GM12878 (cell line): ENCODE measurements around the gene DUSP10. TPM values are rescaled to one million over a fixed set of nuclear protein-coding genes. Genes with fewer than 3 reads are reported as not detected.

Experiments used
- ATAC-seq: fragments of 200-7000 bp; cut with Tn5 transposase; 3 replicates; pipeline ENCODE4 v1.9.1; 2020; ENCODE audit warnings: mild to moderate bottlenecking, moderate library complexity
- BruUV-seq: library from RNA; stranded (reverse); fragments of 400-500 nt; replicated peaks from 2 replicates; lab custom pipeline; 2021; lab: Mats Ljungman, UMichigan
- CTCF ChIA-PET: fragments of 300-600 bp; sonication (Branson Sonifier 250); formaldehyde crosslinking; extraction: SDS; loops from one replicate; lab custom pipeline; 2021; ENCODE audit warnings: inconsistent platforms; lab: Yijun Ruan, JAX
- POLR2A ChIA-PET: fragments of 350-600 bp; formaldehyde crosslinking; extraction: SDS; loops from one replicate; lab custom pipeline; 2021; ENCODE audit warnings: inconsistent platforms; lab: Charles Lee
- RAD21 ChIA-PET: fragments of 300-600 bp; sonication (Branson Sonifier 250); formaldehyde crosslinking; loops from one replicate; lab custom pipeline; 2023; ENCODE audit warnings: antibody characterized with exemption; ENCODE audit not compliant: unreplicated experiment; lab: Charles Lee
- SMC1A ChIA-PET: fragments of 300-600 bp; sonication (Branson Sonifier 250); formaldehyde crosslinking; loops from one replicate; lab custom pipeline; 2023; ENCODE audit not compliant: unreplicated experiment, uncharacterized antibody; lab: Charles Lee
- DNase-seq: peaks from one replicate; pipeline ENCODE4 v3.0.0-alpha.2; 2011; ENCODE audit warnings: low read depth, low spot score
- FAIRE-seq: peaks from 3 replicates; lab custom pipeline; 2011; peaks lifted over from hg19 to GRCh38; lab: Jason Lieb, UNC
- H2AFZ ChIP-seq: 2 replicates; pipeline ENCODE4 v1.6.0; 2011; ENCODE audit warnings: low read depth, low read length, control low read depth; ENCODE audit not compliant: control insufficient read depth
- H3K27ac ChIP-seq: 2 replicates; pipeline ENCODE4 v1.5.1; 2011; ENCODE audit warnings: control low read depth; ENCODE audit not compliant: control insufficient read depth, insufficient read depth
- H3K27me3 ChIP-seq, 2 experiments: replicated peaks in 1 of 2; 2 replicates each; pipeline versions ENCODE4 v1.6.0 to v1.6.1; 2011; ENCODE audit warnings: low read length in 1 of 2; ENCODE audit not compliant: control insufficient read depth in 2 of 2, insufficient read depth in 2 of 2
- H3K36me3 ChIP-seq, 2 experiments: 2 replicates each; pipeline ENCODE4 v1.5.1; 2011; ENCODE audit warnings: low read length in 1 of 2; ENCODE audit not compliant: control insufficient read depth in 2 of 2, insufficient read depth in 2 of 2
- H3K4me1 ChIP-seq: 2 replicates; pipeline ENCODE4 v1.6.1; 2011; ENCODE audit warnings: mild to moderate bottlenecking, low read length, moderate library complexity, mixed read lengths; ENCODE audit not compliant: control insufficient read depth, insufficient read depth
- H3K4me2 ChIP-seq: 2 replicates; pipeline ENCODE4 v1.6.0; 2011; ENCODE audit warnings: control low read depth; ENCODE audit not compliant: control insufficient read depth, insufficient read depth
- H3K4me3 ChIP-seq: fragments of 200-600 bp; sonication (generic); 2 replicates; pipeline ENCODE4 v1.5.1; 2016
- H3K79me2 ChIP-seq: 2 replicates; pipeline ENCODE4 v1.6.0; 2011; ENCODE audit warnings: low read length; ENCODE audit not compliant: control insufficient read depth, insufficient read depth
- H3K9ac ChIP-seq: 2 replicates; pipeline ENCODE4 v1.8.0; 2011; ENCODE audit warnings: low read length, control low read depth, mixed read lengths; ENCODE audit not compliant: control insufficient read depth, insufficient read depth
- H3K9me3 ChIP-seq: replicated peaks from 3 replicates; pipeline ENCODE4 v1.5.1; 2011; ENCODE audit warnings: mild to moderate bottlenecking, low read length; ENCODE audit not compliant: control insufficient read depth, insufficient read depth
- H4K20me1 ChIP-seq: 2 replicates; pipeline ENCODE4 v1.6.0; 2011; ENCODE audit not compliant: control insufficient read depth, insufficient read depth
- BCL11A ChIP-seq: IDR thresholded peaks from 2 replicates; pipeline ENCODE4 v1.6.1; 2011; ENCODE audit warnings: low read depth, low read length
- BCL3 ChIP-seq: IDR thresholded peaks from 2 replicates; pipeline ENCODE4 v1.6.1; 2011; ENCODE audit warnings: borderline replicate concordance, low read depth, mild to moderate bottlenecking, moderate library complexity, low read length; ENCODE audit not compliant: insufficient read depth, poor library complexity, severe bottlenecking
- CEBPB ChIP-seq, 2 experiments: fragments of 150-350 bp in 1 of 2; IDR thresholded peaks; 2 replicates each; pipeline ENCODE4 v1.6.1; 2012 to 2014; ENCODE audit warnings: low read depth in 2 of 2, low read length in 2 of 2, borderline replicate concordance in 1 of 2, inconsistent platforms in 1 of 2
- E4F1 ChIP-seq: fragments of 450-650 bp; IDR thresholded peaks from 2 replicates; pipeline ENCODE4 v1.6.1; 2018; ENCODE audit warnings: borderline replicate concordance, mild to moderate bottlenecking; ENCODE audit not compliant: partially characterized antibody
- MYC ChIP-seq: IDR thresholded peaks from 2 replicates; pipeline ENCODE4 v1.6.1; 2011; ENCODE audit warnings: mild to moderate bottlenecking, low read length, moderate library complexity, inconsistent platforms; ENCODE audit not compliant: insufficient read depth, insufficient replicate concordance, insufficient read length, severe bottlenecking
- PKNOX1 ChIP-seq: fragments of 450-650 bp; IDR thresholded peaks from 2 replicates; pipeline ENCODE4 v1.6.1; 2016; ENCODE audit warnings: mild to moderate bottlenecking
- STAT1 ChIP-seq: fragments of 450-650 bp; conservative IDR thresholded peaks from 2 replicates; pipeline ENCODE4 v1.6.1; 2014; ENCODE audit warnings: antibody characterized with exemption, mild to moderate bottlenecking
- ZNF217 ChIP-seq: fragments of 450-650 bp; IDR thresholded peaks from 2 replicates; pipeline ENCODE4 v1.6.1; 2017; ENCODE audit warnings: antibody characterized with exemption, mild to moderate bottlenecking
- ZZZ3 ChIP-seq: IDR thresholded peaks from 2 replicates; pipeline ENCODE4 v1.6.1; 2011; ENCODE audit warnings: low read depth; ENCODE audit not compliant: control insufficient read depth, insufficient read length
- WGBS: methylation state at CpG from one replicate; pipeline ENCODE4 v1.1.6; 2016; ENCODE audit warnings: low lambda C conversion rate; ENCODE audit not compliant: insufficient replicate concordance, insufficient coverage; ENCODE audit errors: missing lambda C conversion rate; 5-methylcytosine and 5-hydroxymethylcytosine counted together
- in situ Hi-C: fragments of 300-500 bp; cut with MboI; formaldehyde crosslinking; loops from 9 replicates; pipeline ENCODE4 v1.14.3; 2018; ENCODE audit warnings: mixed read lengths
- intact Hi-C: fragments of 100-400 bp; cut with micrococcal nuclease; formaldehyde crosslinking; loops from one replicate; pipeline ENCODE4 v1.14.2; 2022; ENCODE audit not compliant: unreplicated experiment
- polyA plus RNA-seq, 11 experiments: library from polyadenylated mRNA; depleted of rRNA in 4 of 11; unstranded in 6 of 11; stranded (reverse) in 5 of 11; fragments of >200 nt; fragmentation: Nextera tagmentation in 4 of 11; fragmentation: Illumina TruSeq in 1 of 11; extraction: Ambion mirVana in 4 of 11; extraction: Trizol in 1 of 11; gene quantifications; 1 replicate in 1 of 11; 2 replicates in 10 of 11; pipeline versions ENCODE4 v1.2.1 to v1.2.3, GENCODE V29; 2011 to 2016; ENCODE audit warnings: inconsistent platforms in 2 of 11, missing spikeins in 2 of 11, low read depth in 1 of 11
- total RNA-seq, 4 experiments: library from RNA; depleted of rRNA in 3 of 4; stranded (reverse); fragments of >200 nt in 3 of 4; fragmentation: Illumina TruSeq in 1 of 4; extraction: Trizol in 1 of 4; gene quantifications; 2 replicates each; pipeline versions ENCODE4 v1.2.1 to v1.2.3, GENCODE V29; 2013 to 2021

Gene DUSP10
- total and polyA plus RNA-seq, 10 of the 15 experiments (the other 5 are each of a cell fraction or from before 2014, with no cell fraction given): 20.3 to 38.4 (median 27.8) TPM

GRCh38 chr1:221672965-221673364 lies 68.9 kb downstream of the DUSP10 start (continued):
- TF ChIP-seq BCL3 (no peak), ZNF217 (no peak), CEBPB (IDR thresholded peaks at IDR 0.05; ENCODE audit: borderline replicate concordance in 1 of 2, low read depth in 2 of 2, low read length in 2 of 2) (no peak), ZZZ3 (no peak), STAT1 (no peak), BCL11A (no peak)

GRCh38 chr1:221672239-221672645 lies 69.6 kb downstream of the DUSP10 start:
- H2AFZ ChIP-seq: no peak overlapping the region
- no peak for TF ChIP-seq E4F1
- TF ChIP-seq PKNOX1: no peak
- no peak for TF ChIP-seq MYC
- BruUV-seq: no TSS peak
- H3K9ac ChIP-seq: no peak overlapping the region
- DNase-seq (no peak), ATAC-seq (no peak), FAIRE-seq (no peak)
- intact Hi-C loops: no loop called here
- POLR2A ChIA-PET: no interaction called here
- H3K36me3 ChIP-seq: no peaks in the 10 kb centered on the region
- no peak overlapping the region for H3K4me2 ChIP-seq
- H4K20me1 ChIP-seq: no peaks in the 10 kb centered on the region
- CTCF ChIA-PET: interaction anchor here (1.1 kb wide), 1 partner anchor 9 kb away, joined by 3 read pairs; no protein-coding TSS in a partner anchor
- no peaks in the 10 kb centered on the region for H3K9me3 ChIP-seq
- H3K4me3 ChIP-seq: no peak overlapping the region
- H3K79me2 ChIP-seq: no peaks in the 10 kb centered on the region
- no peaks in the 10 kb centered on the region for H3K27me3 ChIP-seq
- 18% methylated on average over 2 of the region's 2 CpGs for WGBS
- H3K4me1 ChIP-seq: no peaks in the 10 kb centered on the region; the same call in 1 of the 2 replicates
- SMC1A ChIA-PET: no interaction called here
- in situ Hi-C loops: no loop called here
- H3K27ac ChIP-seq: no peak overlapping the region
- RAD21 ChIA-PET: no interaction called here
